Chondrocyte (in vitro differentiated cells): ENCODE results near the gene DVL2. TPM values are rescaled to one million over a fixed set of nuclear protein-coding genes. Genes with fewer than 3 reads are reported as not detected.

Experiments
- DNase-seq: peaks from one replicate; pipeline ENCODE4 v3.0.0; 2021; ENCODE audit warnings: mixed read lengths, low spot score
- H3K27ac Mint-ChIP-seq: one replicate; pipeline ENCODE4 v1.8.0; 2021; ENCODE audit warnings: mild to moderate bottlenecking, moderate library complexity, mixed read lengths; ENCODE audit not compliant: unreplicated experiment
- H3K27me3 Mint-ChIP-seq: 2 replicates; pipeline ENCODE4 v1.8.0; 2021; ENCODE audit warnings: low read depth, mixed read lengths
- H3K36me3 Mint-ChIP-seq: 2 replicates; pipeline ENCODE4 v1.8.0; 2021; ENCODE audit warnings: low read depth, mixed read lengths
- H3K4me1 Mint-ChIP-seq: 2 replicates; pipeline ENCODE4 v1.8.0; 2021; ENCODE audit warnings: low read depth, mild to moderate bottlenecking, mixed read lengths
- H3K4me3 Mint-ChIP-seq: one replicate; pipeline ENCODE4 v1.8.0; 2021; ENCODE audit warnings: mild to moderate bottlenecking, moderate library complexity, mixed read lengths; ENCODE audit not compliant: unreplicated experiment
- H3K9me3 Mint-ChIP-seq: 2 replicates; pipeline ENCODE4 v1.8.0; 2021; ENCODE audit warnings: low read depth, mixed read lengths
- total RNA-seq: library from RNA; stranded (reverse); gene quantifications from 3 replicates; pipeline ENCODE4 v1.2.1, GENCODE V29; 2021
- TF ChIP-seq, protein P1 (sequence below): fragments of 200-600 bp; sonication (generic); IDR thresholded peaks from 2 replicates; pipeline ENCODE4 v1.5.0; 2021; ENCODE audit warnings: antibody characterized with exemption, mild to moderate bottlenecking, moderate library complexity

The DVL2 gene
- total RNA-seq, 1 donor from 2014 or later = 58.8 TPM

DNA sequence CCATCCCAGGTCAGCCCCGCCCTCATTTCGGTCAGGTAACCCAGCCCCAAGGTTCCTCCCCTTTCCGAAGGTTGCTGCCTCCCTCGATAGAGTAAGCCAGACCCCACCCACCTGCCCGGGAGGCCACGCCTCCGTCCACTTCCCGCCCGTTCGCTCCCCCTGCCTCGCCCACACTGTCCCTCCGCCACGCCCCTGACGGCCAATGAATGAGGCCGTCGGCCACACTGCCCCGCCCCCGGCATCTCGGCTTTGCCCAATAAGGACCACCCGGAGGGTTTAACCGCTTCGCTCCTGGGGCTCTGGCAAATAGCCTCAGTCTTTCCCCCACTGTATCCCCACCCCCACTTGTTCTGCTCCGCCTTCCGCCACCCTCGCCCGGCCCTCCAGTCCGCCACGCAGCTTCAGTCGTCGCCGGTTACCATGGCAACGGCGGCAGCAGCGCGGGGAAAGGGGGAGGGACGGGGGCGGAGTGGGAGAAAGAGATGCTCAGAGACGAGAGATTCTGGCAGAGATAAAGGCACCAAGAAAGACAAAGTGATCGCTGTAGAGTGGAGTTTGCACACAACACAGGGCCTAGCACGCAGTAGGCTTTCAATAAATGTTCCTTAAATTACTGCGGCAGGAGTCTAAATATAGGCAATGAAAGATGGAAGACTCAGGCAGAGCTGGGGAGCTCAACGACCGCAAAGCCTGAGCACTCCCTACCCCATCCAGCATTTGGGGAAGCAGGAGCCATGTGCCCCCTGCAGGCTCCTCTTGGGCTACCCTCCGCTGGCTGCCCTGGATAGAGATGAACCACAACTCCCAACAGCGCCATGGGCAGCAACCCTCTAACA is 19.8 kb downstream of the DVL2 start:
- peak overlapping the region; percentile 87 for H3K4me3 Mint-ChIP-seq
- peak; percentile 99 for DNase-seq
- H3K4me1 Mint-ChIP-seq = peaks cover 60% of the 10 kb centered on the region
- TF ChIP-seq, protein P1, sequence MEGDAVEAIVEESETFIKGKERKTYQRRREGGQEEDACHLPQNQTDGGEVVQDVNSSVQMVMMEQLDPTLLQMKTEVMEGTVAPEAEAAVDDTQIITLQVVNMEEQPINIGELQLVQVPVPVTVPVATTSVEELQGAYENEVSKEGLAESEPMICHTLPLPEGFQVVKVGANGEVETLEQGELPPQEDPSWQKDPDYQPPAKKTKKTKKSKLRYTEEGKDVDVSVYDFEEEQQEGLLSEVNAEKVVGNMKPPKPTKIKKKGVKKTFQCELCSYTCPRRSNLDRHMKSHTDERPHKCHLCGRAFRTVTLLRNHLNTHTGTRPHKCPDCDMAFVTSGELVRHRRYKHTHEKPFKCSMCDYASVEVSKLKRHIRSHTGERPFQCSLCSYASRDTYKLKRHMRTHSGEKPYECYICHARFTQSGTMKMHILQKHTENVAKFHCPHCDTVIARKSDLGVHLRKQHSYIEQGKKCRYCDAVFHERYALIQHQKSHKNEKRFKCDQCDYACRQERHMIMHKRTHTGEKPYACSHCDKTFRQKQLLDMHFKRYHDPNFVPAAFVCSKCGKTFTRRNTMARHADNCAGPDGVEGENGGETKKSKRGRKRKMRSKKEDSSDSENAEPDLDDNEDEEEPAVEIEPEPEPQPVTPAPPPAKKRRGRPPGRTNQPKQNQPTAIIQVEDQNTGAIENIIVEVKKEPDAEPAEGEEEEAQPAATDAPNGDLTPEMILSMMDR = peak; percentile 80
- H3K9me3 Mint-ChIP-seq = no peaks in the 10 kb centered on the region
- H3K36me3 Mint-ChIP-seq = no peaks in the 10 kb centered on the region
- H3K27ac Mint-ChIP-seq = peak overlapping the region; percentile 97
- no peaks in the 10 kb centered on the region for H3K27me3 Mint-ChIP-seq

DNA sequence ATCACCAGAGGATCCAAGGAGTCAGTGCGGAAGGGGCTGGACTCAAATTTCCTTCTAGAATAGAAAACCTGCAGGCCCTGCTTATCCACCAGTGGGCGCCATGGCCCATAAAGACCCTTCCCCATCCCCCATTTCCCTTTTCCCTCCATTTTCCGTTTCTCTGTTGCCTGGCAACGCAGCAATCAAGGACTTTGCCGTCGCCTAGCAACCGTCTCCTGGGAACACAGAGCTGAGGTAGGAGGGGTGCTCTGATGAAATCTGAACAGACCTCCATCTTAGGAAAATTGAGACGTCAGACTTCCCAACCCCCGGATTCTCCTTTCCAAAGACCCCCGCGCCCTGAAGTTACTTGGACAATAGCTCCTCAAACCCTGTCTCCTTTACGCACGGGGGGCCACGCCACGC is 20.4 kb downstream of the DVL2 start:
- no peaks in the 10 kb centered on the region for H3K36me3 Mint-ChIP-seq
- no peaks in the 10 kb centered on the region for H3K9me3 Mint-ChIP-seq
- H3K4me3 Mint-ChIP-seq = peak overlapping the region; percentile 87
- peaks cover 53% of the 10 kb centered on the region for H3K4me1 Mint-ChIP-seq
- DNase-seq = no peak
- TF ChIP-seq, protein P1 = peak; percentile 72
- H3K27me3 Mint-ChIP-seq = no peaks in the 10 kb centered on the region
- peak overlapping the region; percentile 97 for H3K27ac Mint-ChIP-seq

DNA sequence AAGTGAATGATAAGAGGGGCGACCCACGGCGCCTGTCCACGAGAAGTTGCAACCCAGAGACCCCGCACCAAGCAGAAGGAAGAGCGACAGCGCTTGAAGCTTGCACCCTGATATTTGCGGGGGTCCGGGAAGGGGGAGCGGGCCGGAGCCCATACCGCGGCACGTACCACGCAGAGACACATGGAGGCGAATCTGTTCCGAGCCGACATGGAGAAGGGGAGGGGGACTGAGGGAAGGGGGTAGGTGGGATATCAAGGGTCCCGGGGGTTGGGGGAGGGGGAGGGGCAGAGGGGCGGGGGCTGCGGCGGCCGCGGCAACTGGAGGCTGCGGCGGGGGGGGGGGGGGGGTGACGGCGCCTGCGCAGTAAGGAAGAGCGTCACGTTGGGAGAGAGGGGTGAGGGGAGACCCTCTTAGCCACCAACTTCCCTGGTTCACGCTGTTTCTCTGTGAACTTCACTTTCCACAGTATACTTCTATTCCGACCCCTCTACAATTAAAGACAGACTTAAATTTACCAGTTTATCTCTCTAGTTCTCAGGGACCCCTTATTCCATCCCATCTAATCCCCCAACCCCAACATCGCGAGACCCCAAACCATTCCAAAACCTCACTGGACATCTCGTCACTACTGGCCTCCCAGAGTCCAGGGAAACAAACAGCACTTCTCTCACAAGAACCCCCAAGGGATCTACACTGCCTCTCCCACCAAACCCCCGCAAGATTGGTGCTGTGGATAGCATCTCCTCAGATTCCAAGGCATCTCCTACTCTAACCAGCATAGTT is 22.6 kb downstream of the DVL2 start:
- H3K27me3 Mint-ChIP-seq = no peaks in the 10 kb centered on the region
- H3K27ac Mint-ChIP-seq = no peak overlapping the region
- H3K4me1 Mint-ChIP-seq = peaks cover 37% of the 10 kb centered on the region
- no peak for DNase-seq
- no peaks in the 10 kb centered on the region for H3K9me3 Mint-ChIP-seq
- no peaks in the 10 kb centered on the region for H3K36me3 Mint-ChIP-seq
- H3K4me3 Mint-ChIP-seq = no peak overlapping the region
- TF ChIP-seq, protein P1 = no peak

DNA sequence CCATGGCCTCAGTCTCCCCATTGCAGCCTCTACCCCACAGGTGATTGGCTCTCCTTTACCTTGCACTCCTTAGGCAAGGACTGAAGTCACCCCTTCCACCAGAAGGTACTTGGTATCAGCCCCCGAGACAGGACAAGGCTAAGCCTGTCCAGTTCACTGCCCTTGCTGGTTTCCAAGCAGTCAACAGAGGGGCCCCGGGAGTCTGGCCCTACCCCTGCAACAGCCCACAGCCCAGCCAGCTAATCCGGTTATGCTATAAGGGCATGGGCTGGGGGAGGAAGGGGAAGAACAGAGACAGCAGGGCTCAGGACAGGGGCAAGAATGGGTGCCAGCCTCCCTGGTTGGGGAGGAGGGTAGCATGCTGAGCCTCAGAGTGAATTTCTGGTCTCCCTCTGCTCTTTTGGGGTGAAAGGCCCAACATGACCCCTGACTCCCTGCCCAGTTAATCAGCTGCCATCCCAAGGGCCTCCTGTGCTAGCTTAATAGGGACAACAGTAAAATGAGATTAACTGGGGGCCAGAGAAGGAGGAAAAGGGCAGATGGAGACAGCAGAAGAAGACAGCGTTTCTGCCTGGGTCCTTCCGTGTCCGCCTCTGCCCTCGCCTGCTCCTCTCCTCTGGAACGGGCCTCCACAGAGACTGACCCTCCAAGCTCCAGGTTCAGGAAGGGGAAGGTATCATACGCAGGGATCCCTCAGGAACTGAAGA is 25.4 kb downstream of the DVL2 start:
- Mint-ChIP-seq H3K27ac (no peak overlapping the region), H3K27me3 (no peaks in the 10 kb centered on the region), H3K4me3 (no peak overlapping the region), H3K4me1 (peaks cover 29% of the 10 kb centered on the region), H3K36me3 (no peaks in the 10 kb centered on the region), H3K9me3 (no peaks in the 10 kb centered on the region)
- TF ChIP-seq, protein P1 = no peak
- DNase-seq = no peak

DNA sequence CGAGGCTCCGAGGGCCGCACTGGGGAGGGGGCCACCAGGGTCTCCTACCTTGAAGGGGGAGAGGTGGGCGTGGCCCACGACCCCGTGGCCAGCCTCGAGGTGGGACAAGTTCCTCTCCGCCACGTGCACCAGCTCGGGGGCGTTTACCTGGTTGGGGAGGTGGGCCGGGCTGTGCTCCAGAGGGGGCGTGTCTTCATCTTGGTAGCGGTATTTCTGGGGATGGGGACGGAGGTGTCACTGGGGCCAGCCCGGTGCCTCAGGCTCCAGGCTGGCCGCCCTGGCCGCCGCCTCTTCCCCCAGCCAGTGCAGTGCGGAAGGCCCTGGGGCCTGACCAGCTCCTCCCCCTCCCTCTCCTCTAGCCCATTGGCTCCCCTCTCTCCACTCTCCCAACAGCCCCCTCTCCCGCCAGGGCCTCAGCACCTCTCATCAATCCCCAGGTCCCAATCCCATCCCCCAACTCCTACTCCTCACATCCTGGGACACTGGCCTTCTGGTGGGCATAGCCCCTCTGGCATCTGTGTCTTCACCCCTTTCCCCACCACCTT is 26.2 kb downstream of the DVL2 start:
- Mint-ChIP-seq H3K4me1 (peaks cover 22% of the 10 kb centered on the region), H3K27ac (no peak overlapping the region), H3K36me3 (peaks cover 3% of the 10 kb centered on the region), H3K27me3 (no peaks in the 10 kb centered on the region), H3K9me3 (no peaks in the 10 kb centered on the region), H3K4me3 (no peak overlapping the region)
- no peak for DNase-seq
- TF ChIP-seq, protein P1 = no peak
